ENCODE data around the gene HRH1.
"Not testable (repeated sequence)": the region's sequence is repeated elsewhere in the genome, so short reads cannot be mapped to it uniquely, and the experiment has no call there.

Gene HRH1

GRCh38 chr3:11143476-11143875 lies 10.8 kb upstream of the HRH1 start:
- no peak for DNase-seq (ENCODE audit: low read depth)

- DNase-seq (ENCODE audit: low read depth) = no peak
Observed at GRCh38 chr3:11144996-11145395, 9.3 kb upstream of the HRH1 start.

DNA sequence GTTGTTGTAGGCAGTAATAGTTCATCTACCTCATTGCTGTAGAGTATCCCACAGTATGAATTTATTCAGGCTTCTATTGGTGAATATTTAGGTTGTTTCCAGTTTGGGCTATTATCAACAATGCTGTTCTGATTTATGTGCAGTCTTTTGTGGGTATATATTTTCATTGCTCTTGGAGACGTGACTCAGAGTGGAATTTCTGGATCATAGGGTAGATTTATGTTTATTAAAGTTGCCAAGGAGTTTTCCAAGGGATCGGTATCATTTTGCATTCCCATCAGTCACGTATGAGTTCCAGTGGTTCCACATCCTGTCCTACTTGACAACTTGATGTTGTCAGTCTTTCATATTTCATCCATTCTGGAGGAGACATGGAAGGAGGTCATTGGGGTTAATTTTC lies 8.4 kb upstream of the HRH1 start:
- peak; percentile 68 for DNase-seq (ENCODE audit: low read depth)

GRCh38 chr3:11146773-11147660 lies 7.3 kb upstream of the HRH1 start:
- DNase-seq (ENCODE audit: low read depth) = no peak

GRCh38 chr3:11150256-11150655 lies 4.0 kb upstream of the HRH1 start:
- DNase-seq (ENCODE audit: low read depth) = no peak

DNA sequence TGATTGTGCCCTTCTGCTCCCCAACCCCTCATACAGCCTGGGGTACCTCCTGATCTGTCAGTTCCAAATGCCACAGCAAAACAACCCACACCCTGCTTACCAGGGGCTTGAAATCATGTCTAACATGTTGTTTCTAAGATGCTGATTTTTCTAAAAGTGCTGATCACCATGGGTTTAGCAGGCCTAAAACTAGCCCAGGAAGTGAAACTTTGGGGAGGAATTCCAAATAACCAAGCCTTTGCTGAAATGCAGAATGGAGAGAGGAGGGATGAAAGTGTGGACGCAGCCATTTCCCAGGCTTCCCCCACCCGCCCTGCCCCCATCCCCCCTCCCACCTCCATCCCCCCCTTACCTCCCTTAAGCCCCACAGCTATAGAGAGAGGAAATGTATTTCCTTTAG lies 2.0 kb upstream of the HRH1 start:
- DNase-seq (ENCODE audit: low read depth) = no peak

DNA sequence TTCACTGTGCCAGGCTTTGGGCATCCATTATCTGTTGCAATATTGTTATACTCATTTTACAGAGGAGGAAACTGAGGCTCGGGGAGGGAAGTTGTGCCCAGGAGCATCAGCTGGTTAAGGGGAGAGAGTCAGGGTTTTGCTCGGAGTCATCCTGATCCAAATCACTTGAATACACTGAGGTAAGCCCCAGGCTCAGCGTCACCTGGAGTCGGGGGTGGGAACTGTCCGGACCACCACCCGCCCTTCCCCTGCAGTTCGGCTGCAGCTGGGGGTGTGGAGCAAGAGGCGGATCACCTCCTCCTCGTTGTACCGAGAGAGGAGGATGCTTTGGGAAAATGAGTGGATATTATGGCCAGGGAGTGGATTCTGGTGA lies 646 bp downstream of the HRH1 start:
- no peak for DNase-seq (ENCODE audit: low read depth)

- DNase-seq (ENCODE audit: low read depth) = no peak
Observed at GRCh38 chr3:11155341-11156025, 1.2 kb downstream of the HRH1 start.

DNA sequence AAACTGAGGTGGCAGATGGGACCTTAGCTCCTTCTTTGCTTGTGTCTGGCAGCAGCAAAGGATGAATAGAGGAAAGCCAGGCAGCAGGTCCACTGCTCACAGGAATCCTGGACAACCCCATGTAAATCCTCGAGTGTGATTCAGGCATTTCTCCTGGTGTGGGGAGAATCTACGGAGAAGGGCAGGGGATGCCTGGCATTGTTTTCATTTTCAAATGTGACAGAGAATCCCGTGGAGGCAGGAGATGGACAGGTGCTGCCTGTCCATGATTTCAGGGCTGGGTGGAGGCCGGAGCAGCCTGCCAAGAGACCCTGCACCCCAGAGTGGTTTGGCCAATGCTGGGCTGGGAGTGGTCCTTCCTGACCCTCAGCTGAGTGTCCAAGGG lies 1.7 kb downstream of the HRH1 start:
- DNase-seq (ENCODE audit: low read depth) = no peak

- no peak for DNase-seq (ENCODE audit: low read depth)
Observed at GRCh38 chr3:11157421-11157820, 3.1 kb downstream of the HRH1 start.

DNA sequence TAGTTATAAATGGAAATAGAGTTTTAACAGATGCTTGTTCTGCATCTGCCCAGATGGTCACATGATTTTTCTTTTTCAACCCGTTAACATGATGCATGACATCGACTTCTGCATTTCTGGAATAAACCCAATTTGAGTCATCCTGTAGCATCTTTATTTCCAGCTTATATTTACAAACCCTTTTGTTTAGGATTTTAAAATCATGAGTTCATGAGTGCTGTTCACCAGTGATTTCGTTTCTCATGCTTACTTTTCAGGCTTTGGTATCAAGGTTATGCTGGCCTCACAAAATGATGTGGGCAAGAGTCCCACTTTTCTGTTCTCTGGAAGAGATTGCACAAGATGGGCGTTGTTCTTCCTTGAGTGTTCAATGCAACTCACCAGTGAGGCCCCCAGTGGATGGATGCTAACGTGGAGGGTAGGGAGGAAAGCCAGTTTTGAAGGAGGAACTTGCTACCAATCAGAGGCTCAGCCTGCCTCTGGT lies 5.2 kb downstream of the HRH1 start:
- DNase-seq (ENCODE audit: low read depth) = no peak

GRCh38 chr3:11161666-11162065 lies 7.4 kb downstream of the HRH1 start:
- no peak for DNase-seq (ENCODE audit: low read depth)

DNA sequence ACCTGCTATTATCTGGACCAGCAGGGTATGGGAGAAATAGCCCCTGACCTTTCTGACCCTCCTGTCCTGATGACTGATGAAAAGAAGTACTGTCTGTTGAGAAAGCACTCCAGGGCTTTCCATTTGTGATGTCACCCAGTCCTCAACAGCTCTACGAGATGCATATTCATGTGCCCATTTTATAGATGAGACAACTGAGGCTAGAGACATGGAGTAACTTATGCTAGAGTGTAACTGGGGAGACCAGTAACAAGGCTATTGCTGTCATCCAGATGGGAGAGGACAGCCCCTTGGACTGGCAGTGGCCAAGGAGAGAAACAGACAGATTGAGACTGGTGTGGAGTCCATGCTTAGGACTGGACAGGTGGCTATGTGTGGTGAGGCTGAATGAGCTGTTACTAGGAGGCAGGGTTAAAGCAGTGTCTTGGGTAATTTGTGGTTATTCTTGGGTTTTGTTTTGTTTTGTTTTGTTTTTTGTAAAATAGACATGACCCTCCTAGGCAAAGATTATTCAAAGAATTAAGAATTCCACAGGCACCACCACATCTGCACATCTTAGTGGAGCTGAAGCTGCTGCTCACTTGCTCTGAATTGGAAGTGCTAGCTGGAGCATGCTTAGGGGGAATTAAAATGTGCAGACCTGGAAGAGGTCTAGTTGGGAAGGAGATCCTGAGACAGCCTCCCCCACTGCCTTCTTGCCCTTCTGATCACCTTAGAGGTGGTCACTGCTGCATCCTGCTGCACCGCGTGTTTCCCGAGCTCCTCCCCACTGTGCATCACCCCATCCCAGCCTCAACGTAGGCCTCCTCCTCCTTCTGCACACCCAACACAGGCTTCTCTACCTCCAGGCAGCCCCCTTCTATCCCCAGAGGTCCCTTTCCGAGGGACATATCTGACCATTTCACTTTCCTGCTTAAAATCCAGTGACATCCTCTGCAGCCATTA lies 8.4 kb downstream of the HRH1 start:
- DNase-seq (ENCODE audit: low read depth) = no peak

DNA sequence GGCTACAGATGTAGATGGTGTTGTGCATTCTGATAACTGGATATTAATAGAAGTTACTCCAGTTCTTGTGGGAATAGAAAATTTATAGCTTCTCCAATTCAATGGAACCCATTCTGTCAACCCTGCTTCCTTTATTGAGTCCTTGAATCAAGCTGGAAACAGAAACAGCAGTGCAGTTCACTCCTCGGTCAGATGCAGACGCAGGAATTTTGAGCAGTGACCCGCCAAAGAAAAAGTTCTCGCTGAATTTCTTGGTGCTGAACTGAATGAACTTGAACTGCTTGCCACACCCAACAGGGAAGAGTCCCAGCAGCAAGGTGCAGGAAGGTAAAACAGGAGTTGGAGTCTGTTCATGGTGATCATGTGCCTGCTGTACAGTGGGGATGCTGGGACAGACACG lies 10.3 kb downstream of the HRH1 start:
- DNase-seq (ENCODE audit: low read depth) = no peak

DNA sequence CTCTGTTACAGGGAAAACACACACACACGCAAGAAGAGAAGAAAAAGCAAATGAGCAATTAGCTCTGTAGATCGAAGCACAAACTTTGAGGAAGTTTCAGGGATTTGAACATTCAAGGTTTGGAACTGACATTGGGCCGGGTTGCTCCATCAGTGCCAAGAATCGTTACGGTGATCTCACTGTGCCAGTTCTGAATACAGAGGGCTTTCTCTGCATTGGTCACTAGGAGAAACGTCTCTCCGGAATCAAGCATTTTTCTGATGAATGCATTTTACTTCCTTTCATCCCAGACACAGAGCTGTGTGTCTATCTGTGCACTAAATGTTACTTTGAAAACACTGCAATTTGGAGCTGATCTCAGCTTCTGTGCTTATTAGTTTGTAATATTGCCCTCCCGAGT lies 11.2 kb downstream of the HRH1 start:
- DNase-seq (ENCODE audit: low read depth) = no peak

GRCh38 chr3:11166807-11167400 lies 12.6 kb downstream of the HRH1 start:
- not testable (repeated sequence) for DNase-seq (ENCODE audit: low read depth)

- no peak for DNase-seq (ENCODE audit: low read depth)
Observed at GRCh38 chr3:11167590-11167989, 13.3 kb downstream of the HRH1 start.

DNA sequence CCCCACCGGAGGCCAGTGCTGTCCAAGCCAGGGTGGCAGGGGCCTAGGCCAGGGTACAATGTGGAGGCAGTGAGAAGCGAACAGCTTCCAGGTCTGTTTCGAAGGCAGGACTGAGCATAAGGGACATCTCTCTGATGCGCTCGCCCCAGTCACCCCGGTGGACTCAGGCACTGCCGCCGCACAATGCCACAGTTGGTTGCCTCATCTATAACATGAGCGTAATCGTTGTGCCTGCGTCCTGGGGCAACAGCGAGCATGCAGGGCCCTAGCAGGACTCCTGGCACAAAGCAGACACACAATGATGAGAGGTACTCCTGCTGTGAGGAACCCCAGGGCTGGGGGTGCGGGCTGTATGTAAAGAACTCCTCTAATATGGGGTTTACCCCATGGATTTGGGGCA lies 14.1 kb downstream of the HRH1 start:
- DNase-seq (ENCODE audit: low read depth) = no peak

DNA sequence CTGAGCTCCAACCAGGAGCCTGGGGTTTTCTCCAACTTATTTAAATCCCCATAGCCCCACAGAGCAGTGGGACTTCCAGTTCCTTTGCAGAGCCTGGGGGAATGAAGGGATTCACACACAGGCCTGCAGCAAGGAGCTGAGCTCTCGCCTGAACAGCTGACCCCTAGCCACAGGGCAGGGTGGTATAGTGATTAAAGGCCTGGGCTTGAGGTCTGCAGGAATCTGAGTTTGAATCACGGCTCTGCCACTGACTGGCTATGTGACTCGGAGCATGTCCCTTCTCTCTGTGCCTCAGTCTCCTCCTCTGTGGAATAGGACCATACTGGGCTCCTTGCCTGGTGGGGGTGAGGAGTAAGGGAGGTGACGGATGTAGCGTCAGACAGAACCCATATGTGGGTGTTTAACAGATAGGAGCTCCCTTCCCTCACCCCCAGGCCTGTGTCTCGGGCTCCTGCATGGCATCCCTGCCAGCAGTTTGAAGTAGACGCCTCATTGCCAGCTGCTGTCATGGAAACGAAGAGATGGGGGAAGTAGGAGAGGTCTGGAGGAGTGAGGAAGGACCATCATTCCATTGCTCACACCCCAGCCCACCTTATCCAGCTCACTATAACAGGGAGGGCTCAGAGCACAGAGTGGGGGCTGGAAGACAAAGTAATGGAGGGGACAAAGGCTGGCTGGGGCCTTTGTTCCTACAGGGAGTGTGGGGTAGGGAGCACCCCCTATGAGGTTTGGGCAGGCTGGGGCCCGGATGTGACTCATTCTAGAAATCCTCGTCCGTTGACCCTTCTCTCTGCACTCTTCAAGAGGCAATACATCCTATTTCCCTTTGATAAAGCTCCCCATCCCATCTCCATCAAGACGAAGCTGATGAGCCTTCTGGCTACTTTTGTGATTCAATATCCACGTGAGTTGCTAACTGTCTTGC lies 14.8 kb downstream of the HRH1 start:
- DNase-seq (ENCODE audit: low read depth) = no peak

- no peak for DNase-seq (ENCODE audit: low read depth)
Observed at GRCh38 chr3:11170052-11170770, 15.9 kb downstream of the HRH1 start.

Measured in HS-27A (cell line).